Gastroesophageal sphincter (tissue), 3 donors: ENCODE results near the gene TRIM32.

Experiments
- CTCF ChIP-seq, 4 experiments: fragments of 200-600 bp in 2 of 4; fragments of 450-650 bp in 2 of 4; sonication (generic) in 1 of 4; IDR thresholded peaks; one replicate each; pipeline ENCODE4 v1.5.1; 2017 to 2019; ENCODE audit warnings: antibody characterized with exemption in 4 of 4, mild to moderate bottlenecking in 2 of 4, moderate library complexity in 2 of 4
- POLR2AphosphoS5 ChIP-seq: sonication (generic); formaldehyde crosslinking; IDR thresholded peaks from one replicate; pipeline ENCODE4 v1.6.1; 2017; ENCODE audit warnings: antibody characterized with exemption

- TF ChIP-seq CTCF (IDR thresholded peaks at IDR 0.05) (no peak), POLR2AphosphoS5 (no peak)
Measured at GRCh38 chr9:116705531-116705930, 18.4 kb downstream of the TRIM32 start.
